Measurements from ENCODE around the gene CD81. TPM values are rescaled to one million over a fixed set of nuclear protein-coding genes. Genes with fewer than 3 reads are reported as not detected.

The CD81 gene
- total RNA-seq, 1 experiment from 2014 or later = 183 TPM

- Mint-ChIP-seq H3K27ac (ENCODE audit: low read depth, unreplicated experiment) (peak overlapping the region; percentile 70), H3K4me1 (ENCODE audit: insufficient read depth, unreplicated experiment) (peaks cover 18% of the 10 kb centered on the region), H3K4me3 (ENCODE audit: unreplicated experiment) (peak overlapping the region; percentile 79), H3K36me3 (ENCODE audit: insufficient read depth, unreplicated experiment) (no peaks in the 10 kb centered on the region), H3K9me3 (ENCODE audit: unreplicated experiment) (no peaks in the 10 kb centered on the region), H3K27me3 (ENCODE audit: insufficient read depth, unreplicated experiment) (no peaks in the 10 kb centered on the region)
- intact Hi-C loops (cut with micrococcal nuclease) = no loop called here
- TF ChIP-seq CTCF (IDR thresholded peaks at IDR 0.05; ENCODE audit: unreplicated experiment) = no peak
- ChIA-PET POLR2A (interaction anchor here (0.5 to 3.0 kb wide), 13 partner anchors 10 to 937 kb away, joined by 3 to 30 read pairs (median 3); partner anchors contain the start of genes PHLDA2 and TSSC4), CTCF (interaction anchor here (0.6 to 1.1 kb wide), 5 partner anchors 12 to 58 kb away, joined by 3 to 6 read pairs (median 3); no protein-coding TSS in a partner anchor)
- TSS peak; percentile 70 for BruUV-seq (replicated peaks)
- DNase-seq (ENCODE audit: unreplicated experiment) = peak; percentile 51
Measured at GRCh38 chr11:2377511-2378443, 667 bp downstream of the CD81 start.

GRCh38 chr11:2378527-2379210 is 1.6 kb downstream of the CD81 start:
- BruUV-seq (replicated peaks) = no TSS peak
- ChIA-PET POLR2A (interaction anchor here (0.5 to 3.0 kb wide), 12 partner anchors 9 to 938 kb away, joined by 3 to 30 read pairs (median 3); partner anchors contain the start of genes PHLDA2 and TSSC4), CTCF (interaction anchor here (0.6 to 1.0 kb wide), 2 partner anchors 11 to 42 kb away, joined by 4 to 6 read pairs; no protein-coding TSS in a partner anchor)
- Mint-ChIP-seq H3K27ac (ENCODE audit: low read depth, unreplicated experiment) (peak overlapping the region; percentile 70), H3K4me3 (ENCODE audit: unreplicated experiment) (peak overlapping the region; percentile 79), H3K27me3 (ENCODE audit: insufficient read depth, unreplicated experiment) (no peaks in the 10 kb centered on the region), H3K9me3 (ENCODE audit: unreplicated experiment) (no peaks in the 10 kb centered on the region), H3K36me3 (ENCODE audit: insufficient read depth, unreplicated experiment) (peaks cover 6% of the 10 kb centered on the region), H3K4me1 (ENCODE audit: insufficient read depth, unreplicated experiment) (peaks cover 18% of the 10 kb centered on the region)
- TF ChIP-seq CTCF (IDR thresholded peaks at IDR 0.05; ENCODE audit: unreplicated experiment) = no peak
- no peak for DNase-seq (ENCODE audit: unreplicated experiment)
- intact Hi-C loops (cut with micrococcal nuclease) = no loop called here

DNA sequence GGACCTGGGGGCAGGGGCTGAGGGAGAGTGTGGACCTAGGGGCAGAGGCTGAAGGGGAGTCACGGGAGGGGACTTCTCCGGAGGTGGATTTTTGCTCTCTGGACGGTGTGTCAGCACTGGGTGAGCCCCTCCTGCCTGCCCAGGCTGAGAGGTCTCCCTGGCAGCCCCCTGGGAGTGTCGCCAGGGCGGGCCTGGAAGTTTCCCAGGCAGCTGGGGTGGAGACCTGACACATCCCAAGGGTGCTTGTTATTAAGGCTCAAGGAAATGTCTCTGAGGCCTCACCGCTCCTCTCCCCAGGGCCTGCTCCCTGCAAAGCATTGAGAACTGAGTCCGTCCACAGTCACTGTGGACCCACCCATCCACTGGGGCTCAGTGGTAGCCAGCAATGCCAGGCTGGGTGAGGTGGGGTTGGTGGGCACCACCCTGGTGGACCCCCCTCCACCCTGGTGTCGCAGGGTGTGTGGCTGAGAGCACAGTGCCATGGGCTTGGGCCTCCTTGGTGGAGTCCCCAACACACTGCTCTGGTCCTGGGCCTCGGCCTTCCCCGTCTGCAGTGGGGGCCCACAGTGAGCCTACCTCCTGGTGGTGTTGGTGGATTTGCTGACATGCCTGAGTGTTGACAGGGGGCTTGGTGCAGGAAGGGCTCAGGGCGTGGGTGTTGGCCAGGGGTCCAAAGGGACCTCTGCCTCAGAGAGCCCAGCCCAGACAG is 2.5 kb downstream of the CD81 start:
- ChIA-PET POLR2A (interaction anchor here (0.5 to 3.0 kb wide), 2 partner anchors 21 to 232 kb away, joined by 3 to 30 read pairs; partner anchors contain the start of gene TSSC4), CTCF (interaction anchor here (0.7 kb wide), 1 partner anchor 488 kb away, joined by 3 read pairs; the partner anchor contains the start of gene PRR33)
- BruUV-seq (replicated peaks) = no TSS peak

More for the DNA sequence above, 2.5 kb downstream of the CD81 start:
- H3K36me3 Mint-ChIP-seq (ENCODE audit: insufficient read depth, unreplicated experiment) = peaks cover 8% of the 10 kb centered on the region
- intact Hi-C loops (cut with micrococcal nuclease) = no loop called here
- no peak for DNase-seq (ENCODE audit: unreplicated experiment)
- H3K27ac Mint-ChIP-seq (ENCODE audit: low read depth, unreplicated experiment) = no peak overlapping the region
- no peaks in the 10 kb centered on the region for H3K9me3 Mint-ChIP-seq (ENCODE audit: unreplicated experiment)
- no peak for TF ChIP-seq CTCF (IDR thresholded peaks at IDR 0.05; ENCODE audit: unreplicated experiment)
- H3K4me1 Mint-ChIP-seq (ENCODE audit: insufficient read depth, unreplicated experiment) = peaks cover 18% of the 10 kb centered on the region
- H3K27me3 Mint-ChIP-seq (ENCODE audit: insufficient read depth, unreplicated experiment) = no peaks in the 10 kb centered on the region
- H3K4me3 Mint-ChIP-seq (ENCODE audit: unreplicated experiment) = peak overlapping the region; percentile 19
